CD14-positive monocyte (primary cell): ENCODE data around the gene ERVH48-1. TPM values are rescaled to one million over a fixed set of nuclear protein-coding genes. Genes with fewer than 3 reads are reported as not detected.

Experiments used
- DNase-seq, 3 donors: peaks; one replicate each; pipeline ENCODE4 v3.0.0-alpha.2; 2011 to 2022
- H2AFZ ChIP-seq: 2 replicates; pipeline ENCODE4 v1.6.0; 2012; ENCODE audit warnings: mild to moderate bottlenecking, low read depth, low read length, inconsistent platforms; ENCODE audit not compliant: insufficient read depth, poor library complexity, severe bottlenecking
- H3K27ac ChIP-seq, 2 donors: 1 replicate in 1 of 2; 2 replicates in 1 of 2; pipeline ENCODE4 v1.5.1; 2012 to 2013; ENCODE audit warnings: low read length in 2 of 2, control low read depth in 1 of 2, inconsistent platforms in 1 of 2, low read depth in 1 of 2, mild to moderate bottlenecking in 1 of 2
- H3K27me3 ChIP-seq, 2 donors: one replicate each; pipeline versions ENCODE4 v1.6.0 to v1.6.1; 2011 to 2013; ENCODE audit warnings: low read length in 2 of 2; ENCODE audit not compliant: control insufficient read depth in 2 of 2, insufficient read depth in 2 of 2
- H3K36me3 ChIP-seq, 2 donors: replicated peaks in 1 of 2; 1 replicate in 1 of 2; 2 replicates in 1 of 2; pipeline versions ENCODE4 v1.5.1 to v1.6.1; 2012 to 2013; ENCODE audit warnings: low read length in 2 of 2, control low read depth in 1 of 2, inconsistent platforms in 1 of 2, mild to moderate bottlenecking in 1 of 2; ENCODE audit not compliant: insufficient read depth in 2 of 2, control insufficient read depth in 1 of 2
- H3K4me1 ChIP-seq, 2 donors: 1 replicate in 1 of 2; 2 replicates in 1 of 2; pipeline versions ENCODE4 v1.5.1 to v1.6.1; 2012 to 2013; ENCODE audit warnings: low read length in 2 of 2, control low read depth in 1 of 2, inconsistent platforms in 1 of 2, mild to moderate bottlenecking in 1 of 2, moderate library complexity in 1 of 2; ENCODE audit not compliant: insufficient read depth in 2 of 2, control insufficient read depth in 1 of 2
- H3K4me2 ChIP-seq: replicated peaks from 2 replicates; pipeline ENCODE3; 2012; ENCODE audit warnings: low read length, moderate library complexity, mild to moderate bottlenecking; ENCODE audit not compliant: poor library complexity, severe bottlenecking; ENCODE audit errors: extremely low read depth
- H3K4me3 ChIP-seq, 3 experiments: fragments of 200-600 bp in 1 of 3; sonication (generic) in 1 of 3; replicated peaks in 1 of 3; 1 replicate in 2 of 3; 2 replicates in 1 of 3; pipeline ENCODE4 v1.5.1; 2011 to 2013; ENCODE audit warnings: low read length in 3 of 3, mild to moderate bottlenecking in 3 of 3, control low read depth in 2 of 3, low read depth in 2 of 3, inconsistent platforms in 1 of 3, moderate library complexity in 1 of 3
- H3K79me2 ChIP-seq: 2 replicates; pipeline ENCODE4 v1.6.0; 2012; ENCODE audit warnings: mild to moderate bottlenecking, control low read depth, inconsistent platforms, low read length, moderate library complexity; ENCODE audit not compliant: insufficient read depth
- H3K9ac ChIP-seq: 2 replicates; pipeline ENCODE4 v1.6.0; 2017; ENCODE audit warnings: low read length, mild to moderate bottlenecking; ENCODE audit not compliant: insufficient read depth, poor library complexity, severe bottlenecking
- H3K9me3 ChIP-seq, 2 donors: replicated peaks in 1 of 2; 1 replicate in 1 of 2; 2 replicates in 1 of 2; pipeline versions ENCODE4 v1.5.1 to v1.6.1; 2012 to 2013; ENCODE audit warnings: low read length in 2 of 2, control low read depth in 1 of 2; ENCODE audit not compliant: control insufficient read depth in 1 of 2, insufficient read depth in 1 of 2
- H4K20me1 ChIP-seq: 2 replicates; pipeline ENCODE4 v1.6.0; 2012; ENCODE audit warnings: mild to moderate bottlenecking, low read length, control low read depth, moderate library complexity; ENCODE audit not compliant: insufficient read depth
- H3K27ac Mint-ChIP-seq, 7 donors: one replicate each; pipeline ENCODE4 v1.8.0; 2020; ENCODE audit warnings: mild to moderate bottlenecking in 7 of 7, mixed read lengths in 7 of 7, moderate library complexity in 6 of 7, inconsistent platforms in 2 of 7
- H3K27me3 Mint-ChIP-seq, 3 donors: one replicate each; pipeline ENCODE4 v1.8.0; 2021 to 2022; ENCODE audit warnings: low read depth in 3 of 3, mild to moderate bottlenecking in 3 of 3, mixed read lengths in 3 of 3, moderate library complexity in 3 of 3, inconsistent platforms in 1 of 3
- H3K36me3 Mint-ChIP-seq, 2 donors: one replicate each; pipeline ENCODE4 v1.8.0; 2020; ENCODE audit warnings: mixed read lengths in 2 of 2, inconsistent platforms in 1 of 2, mild to moderate bottlenecking in 1 of 2
- H3K4me1 Mint-ChIP-seq: one replicate; pipeline ENCODE4 v1.8.0; 2020; ENCODE audit warnings: mild to moderate bottlenecking, mixed read lengths
- H3K4me3 Mint-ChIP-seq, 2 donors: one replicate each; pipeline ENCODE4 v1.8.0; 2020; ENCODE audit warnings: mild to moderate bottlenecking in 2 of 2, mixed read lengths in 2 of 2, moderate library complexity in 1 of 2
- H3K9me3 Mint-ChIP-seq, 7 donors: one replicate each; pipeline ENCODE4 v1.8.0; 2020 to 2022; ENCODE audit warnings: mixed read lengths in 7 of 7, mild to moderate bottlenecking in 6 of 7, moderate library complexity in 6 of 7, inconsistent platforms in 2 of 7
- CTCF ChIP-seq: fragments of 200-600 bp; IDR thresholded peaks from one replicate; pipeline ENCODE4 v1.8.0; 2022; ENCODE audit warnings: antibody characterized with exemption, mild to moderate bottlenecking
- WGBS: methylation state at CpG from one replicate; pipeline ENCODE4 v1.1.5; 2013; ENCODE audit warnings: missing lambda C conversion rate; ENCODE audit not compliant: insufficient coverage; 5-methylcytosine and 5-hydroxymethylcytosine counted together
- intact Hi-C, 2 donors: fragments of 100-400 bp; cut with micrococcal nuclease; formaldehyde crosslinking; loops; one replicate each; pipeline versions ENCODE4 v1.15.0 to v1.15.1; 2023
- polyA plus RNA-seq, 3 donors: library from polyadenylated mRNA; depleted of rRNA in 1 of 3; unstranded in 2 of 3; stranded (reverse) in 1 of 3; fragments of 300-500 nt in 2 of 3; fragments of >200 nt in 1 of 3; fragmentation: Illumina TruSeq in 2 of 3; gene quantifications; 1 replicate in 2 of 3; 2 replicates in 1 of 3; pipeline ENCODE4 v1.2.3, GENCODE V29; 2012 to 2021

Gene ERVH48-1
- polyA plus RNA-seq, 3 donors: not detected

GRCh38 chr21:42942244-42942643, 16.8 kb upstream of the ERVH48-1 start:
- H3K27ac ChIP-seq: no peak overlapping the region
- no peaks in the 10 kb centered on the region for H3K9me3 ChIP-seq
- 48% methylated on average over 6 of the region's 6 CpGs for WGBS
- no peaks in the 10 kb centered on the region for H3K4me1 ChIP-seq
- H2AFZ ChIP-seq: no peak overlapping the region
- no peak overlapping the region for H3K9ac ChIP-seq
- H3K4me2 ChIP-seq: no peak overlapping the region
- Mint-ChIP-seq H3K4me3 (no peak overlapping the region), H3K27ac (no peak overlapping the region), H3K9me3 (peaks cover 0 to 5% (median 3%) of the 10 kb centered on the region in 7 donors), H3K36me3 (no peaks in the 10 kb centered on the region), H3K4me1 (peaks cover 16% of the 10 kb centered on the region), H3K27me3 (peaks cover 0 to 2% (median 2%) of the 10 kb centered on the region in 3 donors)
- no peak for TF ChIP-seq CTCF
- no peak for DNase-seq
- intact Hi-C loops: no loop called here
- H3K79me2 ChIP-seq: no peaks in the 10 kb centered on the region
- H3K4me3 ChIP-seq: no peak overlapping the region
- no peaks in the 10 kb centered on the region for H3K27me3 ChIP-seq
- no peaks in the 10 kb centered on the region for H3K36me3 ChIP-seq
- no peaks in the 10 kb centered on the region for H4K20me1 ChIP-seq

GRCh38 chr21:42941696-42942085, 16.3 kb upstream of the ERVH48-1 start:
- H3K4me1 Mint-ChIP-seq: peaks cover 22% of the 10 kb centered on the region
- H3K27ac Mint-ChIP-seq: no peak overlapping the region

More at GRCh38 chr21:42941696-42942085, 16.3 kb upstream of the ERVH48-1 start:
- Histone ChIP-seq H3K79me2 (no peaks in the 10 kb centered on the region), H3K27ac (no peak overlapping the region), H3K4me3 (no peak overlapping the region), H3K36me3 (no peaks in the 10 kb centered on the region), H3K9ac (no peak overlapping the region), H3K9me3 (no peaks in the 10 kb centered on the region), H3K4me2 (no peak overlapping the region), H4K20me1 (no peaks in the 10 kb centered on the region), H2AFZ (no peak overlapping the region), H3K4me1 (no peaks in the 10 kb centered on the region), H3K27me3 (no peaks in the 10 kb centered on the region)
- intact Hi-C loops: no loop called here
- peaks cover 0 to 6% (median 3%) of the 10 kb centered on the region in 3 donors for H3K27me3 Mint-ChIP-seq
- no peaks in the 10 kb centered on the region for H3K36me3 Mint-ChIP-seq
- WGBS: 100% methylated on average over 3 of the region's 6 CpGs
- no peak for TF ChIP-seq CTCF
- H3K9me3 Mint-ChIP-seq: peaks cover 0 to 5% (median 3%) of the 10 kb centered on the region in 7 donors
- no peak for DNase-seq
- H3K4me3 Mint-ChIP-seq: no peak overlapping the region
